Measurements from ENCODE around the gene DCXR.
A peak's percentile ranks its signal among the peaks of the same experiment; 100 is the strongest.
"Not testable (repeated sequence)": the region's sequence is repeated elsewhere in the genome, so short reads cannot be mapped to it uniquely, and the experiment has no call there.

The DCXR gene

GRCh38 chr17:82039695-82040299 is 2.3 kb upstream of the DCXR start:
- no peak for DNase-seq (ENCODE audit: low spot score)

- DNase-seq (ENCODE audit: low spot score), result not testable (repeated sequence)
Observed at GRCh38 chr17:82038796-82039409, 1.4 kb upstream of the DCXR start.

GRCh38 chr17:82037889-82038195 is 345 bp upstream of the DCXR start:
- no peak for DNase-seq (ENCODE audit: low spot score)

- DNase-seq (ENCODE audit: low spot score), result no peak
Observed at GRCh38 chr17:82036634-82037091, 834 bp downstream of the DCXR start.

GRCh38 chr17:82035956-82036633 is 1.4 kb downstream of the DCXR start:
- peak; percentile 48 for DNase-seq (ENCODE audit: low spot score)

GRCh38 chr17:82035488-82035887 is 2.0 kb downstream of the DCXR start:
- peak; percentile 71 for DNase-seq (ENCODE audit: low spot score)

GRCh38 chr17:82034371-82035011 is 3.0 kb downstream of the DCXR start:
- DNase-seq (ENCODE audit: low spot score), result no peak

- DNase-seq (ENCODE audit: low spot score), result no peak
Observed at GRCh38 chr17:82033359-82034085, 4.0 kb downstream of the DCXR start.

GRCh38 chr17:82031885-82032627 is 5.4 kb downstream of the DCXR start:
- peak; percentile 47 for DNase-seq (ENCODE audit: low spot score)

GRCh38 chr17:82031303-82031884 is 6.1 kb downstream of the DCXR start, which contains the start of gene RAC3:
Gene RAC3, plus strand, starts transcription at chr17:82031678. Its CDS starts 84 bp downstream, at chr17:82031762.
- DNase-seq (ENCODE audit: low spot score), result peak; percentile 68

- peak; percentile 88 for DNase-seq (ENCODE audit: low spot score)
Observed at GRCh38 chr17:82030470-82031302, 6.8 kb downstream of the DCXR start.

GRCh38 chr17:82029990-82030469 is 7.5 kb downstream of the DCXR start:
- no peak for DNase-seq (ENCODE audit: low spot score)

GRCh38 chr17:82029391-82029790 is 8.1 kb downstream of the DCXR start:
- no peak for DNase-seq (ENCODE audit: low spot score)

- no peak for DNase-seq (ENCODE audit: low spot score)
Observed at GRCh38 chr17:82028966-82029365, 8.5 kb downstream of the DCXR start.

- no peak for DNase-seq (ENCODE audit: low spot score)
Observed at GRCh38 chr17:82028246-82028645, 9.3 kb downstream of the DCXR start.

GRCh38 chr17:82025401-82026107 is 11.9 kb downstream of the DCXR start:
- DNase-seq (ENCODE audit: low spot score), result no peak

- DNase-seq (ENCODE audit: low spot score), result no peak
Observed at GRCh38 chr17:82024859-82025258, 12.6 kb downstream of the DCXR start.

- peak; percentile 38 for DNase-seq (ENCODE audit: low spot score)
Observed at GRCh38 chr17:82023447-82024241, 13.9 kb downstream of the DCXR start.
